GM12892 (cell line): ENCODE measurements around the gene MZT2B.
"Not testable (repeated sequence)": the region's sequence is repeated elsewhere in the genome, so short reads cannot be mapped to it uniquely, and the experiment has no call there.

ENCODE experiments used
- POLR2A ChIP-seq: IDR thresholded peaks from 2 replicates; pipeline ENCODE4 v1.6.1; 2011; ENCODE audit warnings: low read depth, low read length, control low read depth
- POLR2AphosphoS5 ChIP-seq: IDR thresholded peaks from 2 replicates; pipeline ENCODE4 v1.6.1; 2011; ENCODE audit warnings: low read depth, low read length, control low read depth

DNA sequence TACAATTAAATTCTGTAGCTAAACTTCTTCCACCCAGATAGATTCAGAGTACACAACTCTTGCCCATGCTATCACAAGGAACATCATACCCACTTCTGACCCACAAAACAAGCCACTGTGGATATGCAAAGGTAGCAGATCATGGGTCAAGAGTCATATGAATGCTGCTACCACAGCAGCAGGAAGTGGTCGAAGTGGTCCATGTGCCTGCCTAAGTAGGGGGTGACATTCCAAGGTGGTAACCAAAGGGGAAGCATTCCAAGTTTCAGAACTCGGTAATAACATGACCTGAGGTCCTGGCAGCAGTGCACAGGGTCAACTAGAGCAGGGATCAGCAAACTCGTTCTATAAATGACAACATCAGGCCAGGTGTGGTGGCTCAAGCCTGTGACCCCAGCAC, 10.4 kb downstream of the MZT2B start:
- TF ChIP-seq POLR2A, POLR2AphosphoS5: not testable (repeated sequence)
